ENCODE results near the gene NDST3.

DNA sequence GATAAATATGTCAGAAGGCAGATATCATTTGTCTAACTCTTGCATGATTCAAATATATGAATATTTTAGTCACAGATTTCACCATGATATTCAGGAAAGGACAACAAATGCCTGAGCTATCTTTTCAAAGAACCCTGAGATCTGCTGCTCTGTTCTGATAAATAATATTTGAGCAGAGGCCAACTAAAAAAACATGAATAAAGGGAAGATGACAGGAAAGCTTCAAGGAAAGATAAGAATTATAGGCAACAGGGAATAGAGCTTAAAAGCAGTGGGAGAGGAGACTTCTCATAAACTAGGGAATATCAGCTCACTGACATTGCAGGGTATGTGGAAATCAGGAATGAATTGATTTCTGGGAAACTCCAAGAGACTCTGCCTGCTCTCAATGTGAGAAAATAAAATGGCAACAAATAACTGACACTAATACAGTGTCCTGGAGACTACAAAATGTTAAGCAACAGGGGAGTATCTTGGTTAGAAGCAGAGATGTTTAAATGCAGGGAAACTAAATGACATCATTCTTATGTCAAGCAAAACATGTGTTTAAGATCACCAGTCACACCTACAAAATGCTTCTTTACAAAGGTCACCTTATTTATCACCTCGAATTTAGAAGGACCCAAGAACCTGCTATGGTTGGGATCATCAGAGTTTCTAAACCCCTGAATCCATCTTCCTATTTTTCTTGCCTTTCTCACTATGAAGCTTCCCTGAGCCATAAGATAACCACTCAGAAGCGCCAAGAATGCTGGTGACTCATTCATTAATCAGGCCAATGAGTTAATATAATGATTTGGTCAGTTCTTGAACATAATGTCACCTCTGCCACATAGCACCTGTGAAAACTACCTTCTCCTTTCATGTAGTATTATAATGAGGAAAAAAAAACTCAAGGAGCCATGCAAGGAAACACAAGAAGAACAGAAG lies 78.1 kb downstream of the NDST3 start:
- TF ChIP-seq CTCF (IDR thresholded peaks at IDR 0.05; ENCODE audit: borderline replicate concordance, extremely low read depth, low read length, poor library complexity, severe bottlenecking) (no peak), EZH2 (IDR thresholded peaks at IDR 0.05; ENCODE audit: borderline replicate concordance, low read depth, low read length, severe bottlenecking) (no peak)

Data from DND-41 (cell line).